H1 (cell line): ENCODE data around the gene ANO2. TPM values are rescaled to one million over a fixed set of nuclear protein-coding genes. Genes with fewer than 3 reads are reported as not detected.

ENCODE experiments used
- ASH2L ChIP-seq: fragments of 200-600, 300-600 bp; sonication (generic); IDR thresholded peaks from one replicate; pipeline ENCODE4 v1.7.1; 2017; ENCODE audit warnings: low read length
- RAD21 ChIP-seq, 2 experiments: IDR thresholded peaks in 1 of 2; conservative IDR thresholded peaks in 1 of 2; 2 replicates each; pipeline ENCODE4 v1.6.1; 2011; ENCODE audit warnings: low read depth in 2 of 2, low read length in 2 of 2, improper control_type of control experiment in 1 of 2, inconsistent platforms in 1 of 2, mild to moderate bottlenecking in 1 of 2, moderate library complexity in 1 of 2
- RFX5 ChIP-seq: IDR thresholded peaks from 2 replicates; pipeline ENCODE4 v1.6.1; 2011; ENCODE audit warnings: low read depth, low read length, improper control_type of control experiment, borderline replicate concordance
- polyA plus RNA-seq, 7 experiments: library from polyadenylated mRNA; depleted of rRNA in 3 of 7; stranded (reverse) in 5 of 7; unstranded in 2 of 7; fragments of >200 nt in 5 of 7; fragments of 200-250 nt in 2 of 7; gene quantifications; 1 replicate in 5 of 7; 2 replicates in 1 of 7; 4 replicates in 1 of 7; pipeline versions ENCODE4 v1.2.1 to v1.2.3, GENCODE V29; 2011 to 2013; ENCODE audit warnings: missing spikeins in 2 of 7, mixed read lengths in 2 of 7
- total RNA-seq: library from RNA; stranded (reverse); fragmentation: NEBNext Ultra II Directional; extraction: Animal tissue kit (Norgen Biotek cat#: 25700); gene quantifications from 2 replicates; pipeline ENCODE4 v1.2.1, GENCODE V29; 2021

The ANO2 gene
- total and polyA plus RNA-seq, 2 of the 8 experiments (the other 6 are each of a cell fraction or from before 2014, with no cell fraction given): 1.9 to 5.5 TPM

DNA sequence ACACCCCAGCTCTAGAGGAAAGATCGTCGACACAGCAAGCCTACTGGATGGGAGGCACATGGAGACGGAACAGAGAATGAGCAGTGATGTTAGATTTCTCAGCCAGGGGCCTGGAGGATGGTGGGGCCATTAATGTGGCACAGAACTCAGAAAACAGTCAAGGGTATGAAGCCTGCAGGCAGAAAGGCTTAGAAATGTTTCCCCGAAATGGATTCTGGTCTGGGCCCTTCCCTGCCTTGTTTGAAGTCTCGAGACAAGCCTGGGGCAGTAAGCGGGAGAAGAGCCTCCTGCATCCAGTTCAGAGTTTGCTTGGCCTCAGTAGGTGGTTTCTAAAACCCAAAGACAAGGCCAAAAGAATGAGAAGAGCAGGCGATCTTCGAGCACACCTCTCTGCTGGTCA is 354.7 kb downstream of the ANO2 start (continued):
- no peak for TF ChIP-seq RFX5
- no peak for TF ChIP-seq RAD21 (IDR thresholded peaks at IDR 0.05 in 1 of 2, conservative IDR thresholded peaks at IDR 0.05 in 1 of 2; ENCODE audit: low read depth in 2 of 2, low read length in 2 of 2)
- no peak for TF ChIP-seq ASH2L
